ENCODE results near the gene PDE9A.
A peak's percentile ranks its signal among the peaks of the same experiment; 100 is the strongest.
"Not testable (repeated sequence)": the region's sequence is repeated elsewhere in the genome, so short reads cannot be mapped to it uniquely, and the experiment has no call there.

PDE9A gene

GRCh38 chr21:42799516-42799915, 146.1 kb downstream of the PDE9A start:
- DNase-seq (ENCODE audit: low spot score): no peak

GRCh38 chr21:42799948-42800347, 146.5 kb downstream of the PDE9A start:
- DNase-seq (ENCODE audit: low spot score): no peak

GRCh38 chr21:42801616-42802015, 148.2 kb downstream of the PDE9A start:
- not testable (repeated sequence) for DNase-seq (ENCODE audit: low spot score)

GRCh38 chr21:42806509-42807140, 153.2 kb downstream of the PDE9A start:
- no peak for DNase-seq (ENCODE audit: low spot score)

- DNase-seq (ENCODE audit: low spot score): not testable (repeated sequence)
Observed at GRCh38 chr21:42807293-42807895, 154.0 kb downstream of the PDE9A start.

- no peak for DNase-seq (ENCODE audit: low spot score)
Observed at GRCh38 chr21:42807938-42808613, 154.7 kb downstream of the PDE9A start.

GRCh38 chr21:42809171-42809570, 155.8 kb downstream of the PDE9A start:
- no peak for DNase-seq (ENCODE audit: low spot score)

- no peak for DNase-seq (ENCODE audit: low spot score)
Observed at GRCh38 chr21:42809577-42810475, 156.4 kb downstream of the PDE9A start.

GRCh38 chr21:42811960-42812359, 158.5 kb downstream of the PDE9A start:
- DNase-seq (ENCODE audit: low spot score): no peak

- not testable (repeated sequence) for DNase-seq (ENCODE audit: low spot score)
Observed at GRCh38 chr21:42812528-42813241, 159.3 kb downstream of the PDE9A start.

GRCh38 chr21:42815217-42815616, 161.8 kb downstream of the PDE9A start:
- no peak for DNase-seq (ENCODE audit: low spot score)

GRCh38 chr21:42818328-42818749, 164.9 kb downstream of the PDE9A start:
- DNase-seq (ENCODE audit: low spot score): peak; percentile 59

GRCh38 chr21:42819861-42820615, 166.6 kb downstream of the PDE9A start:
- no peak for DNase-seq (ENCODE audit: low spot score)

GRCh38 chr21:42820616-42821465, 167.4 kb downstream of the PDE9A start:
- DNase-seq (ENCODE audit: low spot score): no peak

Measured in AG08396 (cell line).